Stimulated activated CD4-positive, alpha-beta T cell treated with anti-CD3 and anti-CD28 coated beads, Interleukin-1b, Interleukin-23, amount 100 ng/mL, for 48 hours (primary cell): ENCODE data around the gene LCORL.
A peak's percentile ranks its signal among the peaks of the same experiment; 100 is the strongest.
"Not testable (repeated sequence)": the region's sequence is repeated elsewhere in the genome, so short reads cannot be mapped to it uniquely, and the experiment has no call there.

ENCODE experiments used
- DNase-seq: peaks from one replicate; pipeline ENCODE4 v3.0.0-alpha.2; 2020

LCORL gene

DNA sequence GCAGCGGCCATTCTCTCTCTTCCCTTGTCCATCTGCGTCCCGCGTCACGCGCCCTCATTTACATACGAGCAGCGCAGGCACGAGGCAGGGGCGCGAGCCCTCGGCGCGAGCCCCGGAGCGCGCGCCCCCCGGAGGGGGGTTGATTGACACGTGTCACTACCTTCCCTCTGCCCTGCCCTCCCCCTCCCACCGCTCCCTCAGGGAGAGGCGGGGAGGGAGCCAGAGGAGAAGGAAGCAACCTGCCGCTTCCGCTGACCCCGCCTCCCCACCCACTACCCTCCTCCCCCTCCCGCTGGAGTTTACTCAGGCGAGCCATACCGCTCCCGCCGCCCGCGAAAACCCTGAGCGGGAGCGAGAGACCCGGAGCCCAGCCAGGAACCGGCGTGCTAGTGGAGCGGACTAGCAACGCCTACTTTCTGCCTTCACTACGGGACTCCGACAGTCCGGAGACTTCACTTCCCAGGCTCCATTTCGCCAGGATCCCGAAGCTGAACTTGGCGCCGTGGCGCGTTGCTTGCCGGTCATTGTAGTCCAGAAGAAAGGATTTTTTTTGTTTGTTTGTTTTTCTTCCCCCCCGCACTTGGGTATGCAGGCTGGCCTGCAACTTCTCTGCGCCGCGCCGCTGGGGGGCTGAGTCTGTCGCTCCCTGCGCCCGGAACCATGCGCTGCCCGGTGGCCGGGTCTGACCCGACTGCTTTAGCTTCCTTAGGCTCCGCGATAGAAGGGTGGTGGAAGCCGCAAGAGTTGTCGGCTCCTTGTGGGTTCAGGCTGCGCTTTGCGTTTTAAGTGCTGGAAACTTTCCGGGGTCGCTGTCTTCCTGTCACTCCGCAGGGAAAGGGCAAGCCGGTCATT lies at the start of gene LCORL:
Gene LCORL, minus strand, starts transcription at position 36 of the 852 bp plus-strand sequence. Its CDS starts 4 bp downstream, at position 32.
- peak; percentile 87 for DNase-seq

DNA sequence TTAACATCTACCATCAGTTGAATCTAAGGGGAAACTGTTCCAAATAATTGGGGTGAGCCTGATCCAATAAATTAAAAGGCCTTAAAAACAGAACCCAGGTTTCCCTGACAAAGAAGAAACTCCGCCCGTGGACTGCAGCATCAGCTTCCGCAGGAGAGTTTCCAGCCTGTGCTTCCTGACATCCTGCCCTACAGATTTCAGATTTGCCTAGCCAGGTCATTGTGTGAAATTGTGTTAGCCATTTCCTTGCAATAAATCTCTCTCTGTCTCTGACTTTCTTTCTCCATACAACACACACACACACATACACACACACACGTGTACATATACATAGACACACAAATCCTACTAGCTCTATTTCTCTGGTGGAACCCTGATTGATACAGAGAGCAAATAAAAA lies 48.3 kb upstream of the LCORL start:
- DNase-seq = no peak

DNA sequence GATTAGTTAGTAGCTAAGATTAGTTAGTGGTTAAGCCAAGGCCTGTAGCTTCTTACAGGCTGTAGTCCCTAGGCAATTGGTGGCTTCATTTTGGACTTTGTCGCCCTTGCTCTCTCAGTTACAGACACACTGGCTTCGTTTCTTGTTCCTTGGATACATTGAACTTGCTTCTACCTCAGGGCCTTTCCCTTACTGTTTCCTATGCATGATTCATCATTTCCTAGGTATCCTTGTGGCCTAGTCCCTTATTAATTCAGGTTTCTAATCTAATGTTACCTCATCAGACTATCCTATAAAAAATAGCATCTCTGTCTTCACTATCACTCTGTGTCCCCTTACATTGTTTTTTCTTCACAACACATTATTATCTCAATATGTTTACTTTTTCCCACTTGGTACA lies 45.5 kb upstream of the LCORL start:
- DNase-seq = no peak

DNA sequence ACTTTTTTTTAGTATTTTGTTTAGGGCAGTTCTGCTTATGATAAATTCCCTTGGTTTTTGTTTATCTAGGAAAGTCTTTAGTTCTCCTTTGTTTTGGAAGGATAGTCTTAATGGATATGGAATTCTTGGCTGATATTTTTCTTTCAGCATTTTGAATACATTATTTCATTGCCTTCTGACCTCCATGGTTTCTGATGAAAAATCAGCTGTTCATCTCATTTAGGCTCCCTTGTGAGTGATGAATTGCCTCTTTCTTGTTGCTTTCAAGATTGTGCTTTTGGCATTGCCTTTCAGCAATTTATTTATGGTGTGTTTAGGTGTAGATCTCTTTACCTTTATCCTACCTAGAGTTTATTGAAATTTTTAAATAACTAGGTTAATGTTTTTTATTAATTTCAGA lies 41.5 kb upstream of the LCORL start:
- no peak for DNase-seq

DNA sequence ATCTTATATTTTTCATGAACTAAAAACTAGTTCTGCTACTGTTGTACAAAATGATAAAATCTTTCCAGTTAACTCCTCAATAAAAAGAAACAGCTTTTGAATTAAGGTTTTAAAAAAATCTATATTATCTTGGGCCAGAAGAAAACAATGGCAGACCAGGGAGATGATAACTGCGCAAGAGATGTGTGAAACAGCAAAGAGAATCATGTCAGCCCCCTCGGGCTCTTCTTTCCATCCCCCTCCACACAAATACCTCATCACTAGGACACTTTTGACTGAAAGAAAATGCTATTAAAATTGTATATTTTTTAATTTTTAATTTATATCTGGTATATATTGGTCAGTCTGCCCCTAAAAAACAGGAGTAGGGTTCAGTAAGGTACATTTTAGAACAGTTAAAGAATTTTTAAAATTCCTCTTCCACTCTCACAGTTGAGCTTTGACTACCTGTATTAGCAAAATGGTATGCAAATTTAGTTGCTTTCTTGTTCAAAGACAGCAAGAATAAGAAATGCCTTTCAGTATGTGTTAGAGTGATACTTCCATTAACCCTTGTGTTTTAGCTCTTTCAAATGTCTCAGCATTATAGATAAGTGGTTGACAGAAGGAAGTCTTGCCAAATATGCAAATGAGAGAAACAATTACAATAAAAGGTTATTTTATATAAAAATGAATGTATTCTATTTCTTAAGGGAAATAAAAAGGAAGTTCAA lies 36.4 kb upstream of the LCORL start:
- DNase-seq = no peak

DNA sequence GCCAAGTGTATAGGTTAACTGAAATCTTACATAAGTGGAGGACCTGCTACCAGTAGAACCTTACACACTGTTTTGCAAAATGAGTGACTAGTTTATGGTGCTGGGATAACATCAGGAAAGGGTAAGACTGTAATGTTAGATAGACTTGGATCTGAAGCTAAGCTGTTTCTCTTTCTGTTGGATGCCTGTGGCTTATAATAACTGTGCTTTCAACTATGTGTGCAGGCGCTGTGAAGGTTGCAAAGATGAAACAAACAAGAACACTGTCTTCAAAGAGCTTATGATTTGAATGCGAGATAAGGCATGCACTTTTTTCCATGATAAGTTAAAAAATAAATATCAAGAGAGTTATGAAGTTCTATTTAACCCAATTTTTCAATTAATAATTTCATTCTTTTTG lies 34.5 kb upstream of the LCORL start:
- no peak for DNase-seq

DNA sequence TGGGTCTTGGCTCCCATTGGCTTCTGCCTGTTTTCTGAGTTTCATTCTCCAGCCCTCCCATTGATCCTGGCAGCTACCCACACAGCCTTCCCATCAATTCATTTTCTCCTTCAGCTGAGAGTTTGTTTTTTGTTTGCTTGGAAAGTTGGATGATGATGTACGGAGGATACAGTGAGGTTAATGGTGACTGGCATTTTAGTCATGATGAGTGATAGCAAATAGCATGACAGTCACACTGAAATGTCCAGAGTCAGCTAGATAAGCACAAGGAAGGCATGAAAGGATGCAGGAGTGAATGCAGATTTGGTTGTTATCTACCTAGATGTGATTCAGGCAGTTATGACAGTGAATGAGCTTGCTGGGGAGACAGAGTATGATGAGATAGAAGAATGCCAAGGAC lies 30.6 kb upstream of the LCORL start:
- no peak for DNase-seq

DNA sequence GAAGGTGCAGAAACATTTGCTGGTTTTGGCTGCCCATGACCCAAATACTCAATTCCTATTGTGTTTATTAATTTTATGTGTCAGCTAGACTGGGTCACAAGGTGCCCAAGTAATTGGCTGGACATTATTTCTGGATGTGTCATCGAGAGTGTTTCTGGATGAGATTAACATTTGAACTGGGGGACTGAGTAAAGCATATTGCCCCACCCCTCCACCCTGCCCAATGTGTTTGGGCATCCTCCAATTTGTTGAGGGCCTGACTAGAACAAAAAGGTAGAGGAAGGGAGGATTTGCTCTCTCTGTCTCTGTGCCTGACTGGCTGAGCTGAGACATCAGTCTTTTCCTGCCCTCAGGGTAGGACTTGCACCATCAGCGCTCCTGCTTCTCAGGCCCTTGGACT lies 29.7 kb upstream of the LCORL start:
- DNase-seq = no peak

DNA sequence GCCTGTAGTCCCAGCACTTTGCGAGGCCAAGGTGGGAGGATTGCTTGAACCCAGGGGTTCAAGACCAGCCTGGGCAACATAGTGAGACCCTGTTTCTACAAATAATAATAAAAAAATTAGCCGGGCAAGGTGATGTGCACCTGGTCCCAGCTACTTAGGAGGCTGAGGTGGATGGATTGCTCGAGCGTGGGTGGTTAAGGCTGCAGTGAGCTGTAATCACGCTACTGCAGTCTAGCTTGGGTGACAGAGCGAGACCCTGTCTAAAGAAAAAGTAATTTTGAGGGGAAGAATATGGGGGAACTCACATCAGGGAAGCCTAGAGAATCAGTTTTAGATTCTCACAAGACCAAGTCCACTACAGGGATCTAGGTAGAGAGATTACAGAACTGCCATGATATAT lies 28.9 kb upstream of the LCORL start:
- DNase-seq = no peak

DNA sequence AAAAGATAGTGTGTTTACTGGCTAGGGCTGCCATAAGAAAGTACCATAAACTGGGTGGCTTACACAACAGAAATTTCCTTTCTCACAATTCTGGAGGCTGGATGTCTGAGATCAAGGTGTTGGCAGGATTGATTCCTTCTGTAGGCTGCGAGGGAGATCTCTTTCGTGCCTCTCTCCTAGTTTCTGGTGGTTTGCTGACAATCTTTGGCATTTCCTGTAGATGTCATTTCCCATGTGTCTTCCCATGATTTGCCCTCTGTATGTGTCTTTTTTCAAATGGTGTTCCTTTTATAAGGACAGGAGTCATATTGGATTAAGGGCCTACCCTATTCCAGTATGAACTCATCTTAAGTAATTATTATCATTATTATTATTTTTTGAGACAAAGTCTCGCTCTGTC lies 27.9 kb upstream of the LCORL start:
- no peak for DNase-seq

DNA sequence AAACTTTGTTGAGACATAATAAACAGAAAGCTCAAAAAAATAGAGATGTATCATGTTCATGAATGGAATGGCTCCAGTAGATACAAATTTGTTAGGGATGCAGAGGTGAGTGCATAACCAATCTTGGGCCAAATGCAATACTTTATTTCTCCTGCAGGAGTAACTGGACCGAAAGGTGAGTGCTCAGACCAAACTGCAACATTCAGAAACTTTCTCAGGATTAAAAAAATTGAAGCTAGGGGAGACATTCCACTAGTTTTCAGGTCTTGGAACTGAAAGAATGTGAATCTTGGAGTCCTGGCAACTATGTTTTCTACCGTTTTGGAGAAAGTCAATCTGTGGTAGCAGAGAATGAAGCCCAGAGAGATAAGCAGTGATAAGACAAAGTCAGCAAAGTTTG lies 21.2 kb upstream of the LCORL start:
- no peak for DNase-seq

DNA sequence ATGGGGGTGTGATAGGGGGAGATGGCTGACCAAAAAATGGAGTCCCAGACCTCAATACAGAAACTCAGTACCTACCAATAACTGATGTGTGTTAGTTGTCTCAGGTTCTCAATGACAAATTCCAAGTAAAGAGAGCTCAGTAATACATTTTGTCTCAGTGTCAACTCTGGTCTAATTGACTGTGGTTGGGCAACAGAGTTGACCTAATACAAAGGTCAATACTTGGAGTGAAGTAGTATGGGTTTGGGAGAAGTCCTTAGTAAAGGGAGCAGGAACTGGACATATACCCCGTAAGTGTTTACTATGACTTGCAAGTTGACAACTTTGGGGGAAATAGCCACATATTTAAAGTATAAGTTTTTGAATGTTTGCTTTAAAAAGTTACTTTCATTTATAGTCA lies 20.5 kb upstream of the LCORL start:
- DNase-seq = no peak

DNA sequence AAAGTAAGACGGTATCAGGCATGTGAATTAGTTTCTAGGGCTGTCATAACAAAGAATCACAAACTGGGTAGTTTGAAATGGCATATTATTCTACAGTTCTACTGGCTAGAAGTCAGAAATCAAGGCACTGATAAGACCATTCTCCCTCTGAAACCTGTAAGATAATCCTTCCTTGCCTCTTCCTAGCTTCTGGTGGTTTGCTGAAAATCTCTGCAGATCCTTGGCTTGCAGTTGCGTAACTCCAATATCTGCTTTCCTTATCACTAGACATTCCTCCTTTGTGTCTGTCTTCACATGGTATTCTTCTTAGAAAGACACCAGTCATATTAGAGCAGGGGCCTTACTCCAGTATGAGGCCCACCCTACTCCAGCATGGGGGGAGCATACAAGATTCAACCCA lies 19.6 kb upstream of the LCORL start:
- no peak for DNase-seq

DNA sequence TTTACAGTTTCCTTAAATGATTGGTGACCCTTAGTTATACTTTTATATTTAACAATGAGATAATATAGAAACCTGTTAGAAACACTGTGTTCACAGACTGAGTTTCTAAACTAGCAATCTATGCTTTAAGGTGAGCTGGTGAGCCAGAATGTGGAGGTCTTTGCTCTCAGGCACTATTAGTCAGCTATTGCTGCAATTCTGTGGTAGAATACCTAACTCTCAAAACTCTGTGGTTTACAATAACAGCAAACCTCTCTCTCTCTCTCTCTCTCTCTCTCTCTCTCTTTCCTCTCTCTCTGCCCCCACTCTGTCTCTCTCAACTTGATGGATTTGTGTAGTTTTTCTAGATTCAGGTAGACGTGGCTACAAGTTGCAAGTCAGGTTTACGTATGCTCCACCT lies 17.6 kb upstream of the LCORL start:
- DNase-seq = no peak

DNA sequence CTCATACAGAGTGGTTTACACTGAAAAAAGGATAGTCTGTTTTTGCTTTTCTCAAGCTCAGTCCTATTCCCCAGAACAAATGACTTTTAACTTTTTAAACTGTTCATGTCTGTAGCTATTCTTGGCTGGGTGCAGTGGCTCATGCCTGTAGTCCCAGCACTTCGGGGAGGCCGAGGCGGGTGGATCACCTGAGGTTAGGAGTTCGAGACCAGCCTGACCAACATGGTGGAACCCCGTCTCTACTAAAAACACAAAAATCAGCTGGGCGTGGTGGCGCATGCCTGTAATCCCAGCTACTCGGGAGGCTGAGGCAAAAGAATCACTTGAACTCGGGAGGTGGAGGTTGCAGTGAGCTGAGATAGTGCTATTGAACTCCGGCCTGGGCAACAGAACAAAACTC lies 14.8 kb upstream of the LCORL start:
- not testable (repeated sequence) for DNase-seq

DNA sequence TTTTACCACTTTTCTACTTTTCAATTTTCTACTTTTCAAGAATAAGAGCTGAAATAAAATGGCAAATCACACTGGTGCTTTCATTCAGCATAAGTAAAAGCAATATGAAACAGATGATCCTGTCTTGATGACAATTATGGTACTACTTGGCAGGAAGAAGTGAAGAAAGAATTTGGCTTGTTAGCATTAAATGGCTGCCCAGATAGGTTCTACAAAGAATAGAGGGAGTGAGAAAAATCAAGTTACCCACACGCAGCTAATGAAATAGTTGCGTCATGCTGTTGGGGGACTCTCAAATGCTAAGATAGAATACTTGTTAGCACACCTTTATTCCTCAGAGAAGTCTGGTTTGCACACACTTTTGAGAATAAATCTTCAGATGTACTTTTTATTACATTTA lies 12.5 kb upstream of the LCORL start:
- no peak for DNase-seq

DNA sequence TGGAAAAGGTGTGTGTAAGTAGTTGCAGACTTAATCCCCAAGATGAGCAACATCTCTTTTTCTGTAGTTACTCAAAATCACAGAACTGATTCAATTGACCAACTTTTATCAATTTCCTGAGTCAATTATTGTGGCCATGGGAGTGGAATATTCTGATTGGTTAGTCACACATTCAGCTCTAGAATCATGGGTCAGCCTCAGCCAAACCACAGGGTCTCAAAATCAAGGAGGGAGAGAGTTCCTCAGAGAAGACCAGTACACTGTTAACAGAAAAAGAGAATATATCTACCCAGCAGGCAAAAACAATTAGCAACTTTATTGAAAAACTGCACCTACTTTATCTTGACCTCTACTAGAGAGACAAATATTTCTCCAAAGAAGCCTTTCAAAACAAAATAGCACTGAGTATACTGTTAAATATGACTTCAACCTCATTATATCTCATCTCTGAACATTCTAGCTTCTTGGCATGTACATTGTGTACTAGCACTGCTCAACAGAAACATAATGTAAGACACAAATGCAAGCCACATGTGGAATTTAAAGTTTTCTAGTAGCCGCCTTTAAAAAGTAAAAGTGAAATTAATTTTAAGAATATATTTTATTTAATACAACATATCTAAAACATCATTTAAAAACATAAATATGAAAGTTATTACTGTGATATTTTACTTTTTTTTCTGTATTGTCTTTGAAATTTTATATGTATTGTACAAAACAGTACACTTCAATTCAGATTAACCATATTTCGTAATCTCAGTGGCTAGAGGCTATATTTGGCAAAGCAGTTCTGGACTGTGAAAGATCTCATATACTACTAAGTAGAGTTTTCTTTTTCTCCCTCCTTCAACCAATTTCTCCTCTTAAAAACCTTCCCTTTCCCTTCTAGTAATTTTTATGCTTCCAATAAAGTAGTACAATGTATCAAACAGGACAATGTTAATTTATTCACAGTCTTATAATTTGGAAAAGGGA lies 11.8 kb upstream of the LCORL start:
- DNase-seq = no peak

DNA sequence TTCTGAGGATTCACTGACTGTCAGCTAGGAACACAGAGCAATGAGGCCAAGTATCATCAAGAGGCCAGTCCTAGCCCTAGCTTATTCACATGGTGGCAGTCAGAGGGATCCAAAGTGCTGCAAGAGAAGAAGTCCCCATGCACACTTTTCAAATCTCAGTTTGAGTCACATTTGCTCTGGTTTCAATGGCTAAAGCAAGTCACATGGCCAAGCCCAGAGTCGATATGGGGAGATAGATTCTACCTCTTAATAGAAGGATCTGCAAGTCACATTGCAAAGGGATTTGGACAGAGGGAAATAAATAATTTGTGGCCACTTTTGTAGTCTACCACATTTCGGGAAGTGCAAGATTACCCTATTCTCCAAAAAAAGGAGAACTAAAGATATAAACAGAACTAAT lies 3.7 kb upstream of the LCORL start:
- no peak for DNase-seq

DNA sequence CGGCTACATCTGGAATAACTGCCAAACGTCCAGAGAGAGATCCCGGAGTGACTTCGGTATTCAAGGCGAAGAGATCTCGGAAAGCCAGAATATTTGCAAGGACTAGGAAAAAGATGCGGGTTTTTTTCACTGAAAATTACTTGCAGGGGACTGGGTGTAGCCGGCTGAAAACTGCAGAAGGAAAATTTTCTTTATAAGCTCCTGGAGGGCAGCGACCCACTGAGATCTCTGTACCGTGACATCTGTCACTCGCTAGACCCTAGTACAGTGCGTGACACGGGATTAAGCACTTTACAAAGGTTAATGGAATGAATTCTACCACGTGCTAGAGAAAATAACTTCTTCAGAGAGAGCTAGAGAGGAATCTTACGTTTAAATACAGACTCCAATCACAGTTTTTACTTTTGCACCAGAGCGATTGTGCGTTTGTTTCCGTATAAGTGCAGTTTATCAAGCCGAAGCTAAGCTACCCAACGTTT lies 1.1 kb upstream of the LCORL start:
- no peak for DNase-seq

DNA sequence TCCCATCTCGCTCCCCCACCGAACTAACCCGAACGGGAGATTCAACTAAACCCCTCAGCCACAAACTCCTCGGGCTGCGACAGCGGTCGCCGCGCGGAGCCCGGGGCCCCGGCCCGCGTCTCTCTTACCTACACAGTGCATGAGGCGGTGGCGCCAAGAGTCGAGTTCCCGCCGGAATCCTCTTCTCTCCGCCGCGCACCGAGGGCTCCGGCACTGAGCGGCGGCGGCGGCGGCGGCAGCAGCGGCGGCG lies 160 bp downstream of the LCORL start:
- no peak for DNase-seq

DNA sequence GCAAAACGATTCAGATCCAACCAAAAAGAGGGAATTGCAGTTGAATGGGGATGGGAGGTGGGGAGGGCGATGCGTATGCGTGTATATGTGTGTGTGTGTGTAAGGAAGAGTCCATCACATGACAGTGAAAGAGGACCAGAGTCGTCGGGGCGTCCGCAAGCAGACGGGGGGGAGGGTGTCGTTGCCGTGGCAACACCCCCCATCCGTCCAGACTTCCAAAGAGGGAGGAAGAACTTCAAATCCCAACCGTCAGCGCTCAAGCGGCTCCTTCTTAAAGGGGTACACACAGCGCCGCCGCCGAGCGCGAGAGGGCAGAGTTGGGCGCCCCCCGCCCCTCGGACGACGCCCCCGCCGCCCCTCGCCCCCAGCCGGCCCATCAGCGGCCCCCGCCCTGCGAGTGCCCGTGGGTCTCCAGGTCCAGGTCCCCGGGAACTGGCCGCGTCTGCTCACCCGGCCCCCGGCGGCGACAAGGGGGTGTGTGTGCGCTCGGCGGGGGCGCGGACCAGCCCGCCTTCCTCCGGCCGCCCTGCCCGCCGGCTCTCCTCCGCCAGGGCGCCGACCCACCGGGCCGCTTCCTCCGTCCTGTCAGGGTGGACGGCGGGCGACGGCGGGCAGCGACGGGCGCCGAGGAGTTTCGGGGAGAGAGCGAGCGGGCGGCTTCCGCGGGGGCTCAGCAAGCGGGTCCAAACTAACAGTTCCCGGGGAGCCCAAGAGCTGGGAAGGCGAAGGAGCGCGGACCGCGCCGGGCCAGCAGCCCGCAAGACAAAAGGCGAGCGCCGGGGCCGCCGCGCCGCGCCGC lies 685 bp downstream of the LCORL start:
- DNase-seq = peak; percentile 25

DNA sequence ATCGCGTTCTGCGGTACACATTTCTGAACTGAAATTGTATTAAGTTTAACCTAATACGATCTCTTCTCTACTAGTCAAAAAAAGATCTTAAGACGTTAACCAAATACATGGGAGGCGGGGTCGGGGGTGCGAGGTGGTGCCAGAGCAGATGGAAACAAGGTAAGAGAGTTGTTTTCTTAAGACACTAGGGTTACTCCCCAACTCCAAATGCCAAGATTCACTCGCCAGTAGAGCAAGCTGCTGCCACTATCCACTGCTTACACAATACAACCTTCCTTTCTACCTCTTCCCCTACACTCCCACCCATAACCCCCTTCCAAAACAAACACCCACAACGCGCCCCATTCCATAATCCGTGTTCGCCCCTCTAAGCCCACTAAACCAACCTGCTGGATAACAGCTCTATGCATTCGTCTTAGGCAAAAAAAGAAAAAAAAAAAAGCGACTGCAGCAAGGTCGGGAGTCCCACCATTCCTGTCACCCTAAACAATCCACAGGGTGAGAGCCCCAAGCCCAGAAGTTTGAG lies 1.3 kb downstream of the LCORL start:
- DNase-seq = peak; percentile 6
